GM19099 (cell line): ENCODE data around the gene SOX12.

Experiments
- POLR2A ChIP-seq: IDR thresholded peaks from 3 replicates; pipeline ENCODE4 v1.6.1; 2011; ENCODE audit warnings: low read depth; ENCODE audit not compliant: insufficient read length; ENCODE audit errors: extremely low read depth

The SOX12 gene

DNA sequence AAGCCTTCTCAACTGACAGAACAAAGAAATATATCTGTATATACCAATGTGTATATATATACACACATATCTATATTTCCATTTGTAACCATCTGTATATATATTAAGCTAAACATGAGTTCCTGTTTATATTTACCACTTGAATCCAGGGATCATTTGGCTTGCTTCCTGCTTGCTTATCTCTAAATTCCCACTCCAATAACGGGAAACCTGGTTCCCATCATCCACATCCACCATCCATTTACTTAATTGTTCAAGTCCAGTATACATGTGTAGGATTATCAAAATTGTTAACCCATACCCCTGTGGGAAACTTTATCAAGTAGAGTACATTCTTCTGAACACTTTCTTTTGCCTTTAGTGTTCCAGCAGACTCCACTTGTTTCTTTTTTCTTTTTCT, 12.5 kb upstream of the SOX12 start:
- TF ChIP-seq POLR2A = no peak

DNA sequence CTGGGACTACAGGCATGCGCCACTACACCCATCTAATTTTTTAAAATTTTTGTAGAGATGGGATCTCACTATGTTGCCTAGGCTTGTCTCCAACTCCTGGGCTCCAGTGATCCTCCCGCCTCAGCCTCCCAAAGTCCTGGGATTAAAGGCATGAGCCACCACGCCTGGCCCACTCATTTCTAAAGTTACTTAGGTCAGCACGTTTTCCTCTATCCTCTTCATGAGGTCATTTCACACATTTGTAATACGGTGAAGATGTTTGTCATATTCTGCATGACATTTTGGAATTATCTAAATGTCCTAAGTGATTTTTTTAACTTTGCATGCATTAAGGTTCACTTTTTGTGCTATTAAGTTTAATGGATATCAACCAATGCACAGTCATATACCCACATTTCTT, 11.9 kb upstream of the SOX12 start:
- no peak for TF ChIP-seq POLR2A

DNA sequence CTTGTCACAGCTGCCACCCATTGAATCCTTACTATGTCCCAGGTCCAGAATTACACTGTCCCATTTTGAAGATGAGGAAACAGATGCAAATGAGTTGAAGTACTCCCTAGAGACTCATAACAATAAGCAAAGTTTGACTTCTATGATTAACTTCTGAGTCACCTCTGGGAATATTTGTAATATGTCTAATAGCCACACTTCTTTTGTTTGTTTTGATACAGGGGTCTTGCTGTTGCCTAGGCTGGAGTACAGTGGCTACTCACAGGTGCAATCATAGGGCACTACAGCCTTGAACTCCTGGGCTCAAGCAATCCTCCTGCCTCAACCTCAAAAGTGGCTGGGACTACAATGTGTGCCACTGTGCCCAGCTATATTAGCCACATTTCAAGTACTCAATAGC, 11.4 kb upstream of the SOX12 start:
- no peak for TF ChIP-seq POLR2A

DNA sequence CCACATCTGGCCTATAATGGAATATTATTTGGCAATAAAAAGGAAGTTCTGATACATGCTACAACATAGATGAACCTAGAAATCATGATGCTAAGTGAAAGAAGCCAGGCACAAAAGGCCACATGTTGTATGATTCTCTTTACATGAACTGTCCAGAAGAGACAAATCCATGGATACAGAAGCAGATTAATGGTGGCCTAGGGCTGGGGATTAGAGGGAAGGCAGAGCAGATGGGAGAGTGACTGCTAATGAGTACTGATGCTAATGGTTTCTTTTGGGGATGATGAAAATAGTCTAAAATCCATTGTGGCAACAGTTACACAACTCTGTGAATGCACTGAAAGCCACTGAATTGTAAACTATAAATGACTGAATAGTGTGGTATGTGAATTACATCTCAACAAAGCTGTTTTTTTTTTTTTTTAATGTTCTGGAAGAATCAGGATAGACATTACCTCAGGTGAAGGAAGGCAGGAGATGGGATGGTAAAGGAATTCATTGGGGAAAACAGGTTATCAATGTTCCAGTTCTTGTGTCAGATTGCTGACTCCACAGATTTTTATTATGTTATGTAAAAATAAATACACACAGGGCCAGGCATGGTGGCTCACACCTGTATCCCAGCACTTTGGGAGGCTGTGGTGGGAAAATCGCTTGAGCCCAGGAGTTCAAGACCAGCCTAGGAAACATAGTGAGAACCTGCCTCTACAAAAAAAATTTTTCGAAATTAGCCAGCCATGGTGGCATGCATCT, 8.9 kb upstream of the SOX12 start:
- TF ChIP-seq POLR2A = no peak

DNA sequence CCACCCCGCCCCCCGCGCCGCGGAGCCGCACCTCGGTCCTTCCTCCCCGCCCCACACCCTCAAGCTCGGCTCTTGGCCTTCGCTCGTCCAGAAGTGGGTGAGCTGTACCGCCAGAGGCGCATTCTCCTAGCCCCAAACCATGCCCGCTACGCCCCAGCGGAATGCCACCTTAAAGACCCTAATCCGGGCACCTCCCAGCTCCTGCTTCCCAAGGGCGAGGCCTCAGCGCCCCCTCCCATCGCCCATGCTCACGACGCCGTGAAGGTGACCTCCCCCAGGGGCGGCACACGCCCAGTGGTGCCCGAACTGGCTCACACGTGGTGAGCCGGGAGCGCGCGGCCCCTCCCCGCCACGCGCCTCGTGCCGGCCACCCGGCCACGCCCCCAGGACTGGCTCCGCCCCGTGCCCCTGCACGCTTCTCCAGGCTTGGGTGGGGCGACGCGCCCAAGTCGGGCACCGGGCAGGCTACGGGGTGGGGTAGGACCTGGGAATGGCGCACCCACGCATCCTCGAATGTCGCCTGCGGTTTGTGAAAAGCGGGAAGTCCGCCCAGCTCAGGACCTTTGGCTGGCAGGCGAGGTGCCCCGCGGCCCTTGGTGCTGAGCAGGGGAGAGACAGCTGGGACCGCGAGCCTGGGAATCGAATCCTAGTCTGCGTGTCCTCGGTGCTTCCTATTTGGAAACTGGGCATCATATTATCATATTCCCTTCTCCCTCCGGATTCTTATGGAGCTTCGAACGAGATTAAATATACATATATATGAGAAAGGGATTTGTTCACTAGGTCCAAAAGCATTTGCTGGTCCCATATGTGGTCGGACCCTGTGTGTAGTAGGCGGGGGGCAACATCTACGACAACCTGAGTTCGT, 941 bp upstream of the SOX12 start:
- TF ChIP-seq POLR2A = peak; percentile 59

DNA sequence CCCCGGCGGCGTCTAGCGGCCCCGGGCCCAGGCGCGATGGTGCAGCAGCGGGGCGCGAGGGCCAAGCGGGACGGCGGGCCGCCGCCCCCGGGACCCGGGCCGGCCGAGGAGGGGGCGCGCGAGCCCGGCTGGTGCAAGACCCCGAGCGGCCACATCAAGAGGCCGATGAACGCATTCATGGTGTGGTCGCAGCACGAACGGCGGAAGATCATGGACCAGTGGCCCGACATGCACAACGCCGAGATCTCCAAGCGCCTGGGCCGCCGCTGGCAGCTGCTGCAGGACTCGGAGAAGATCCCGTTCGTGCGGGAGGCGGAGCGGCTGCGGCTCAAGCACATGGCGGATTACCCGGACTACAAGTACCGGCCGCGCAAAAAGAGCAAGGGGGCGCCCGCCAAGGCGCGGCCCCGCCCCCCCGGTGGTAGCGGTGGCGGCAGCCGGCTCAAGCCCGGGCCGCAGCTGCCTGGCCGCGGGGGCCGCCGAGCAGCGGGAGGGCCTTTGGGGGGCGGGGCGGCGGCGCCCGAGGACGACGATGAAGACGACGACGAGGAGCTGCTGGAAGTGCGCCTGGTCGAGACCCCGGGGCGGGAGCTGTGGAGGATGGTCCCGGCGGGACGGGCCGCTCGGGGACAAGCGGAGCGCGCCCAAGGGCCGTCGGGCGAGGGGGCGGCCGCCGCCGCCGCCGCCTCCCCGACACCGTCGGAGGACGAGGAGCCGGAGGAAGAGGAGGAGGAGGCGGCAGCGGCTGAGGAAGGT, 715 bp downstream of the SOX12 start:
- TF ChIP-seq POLR2A = no peak

DNA sequence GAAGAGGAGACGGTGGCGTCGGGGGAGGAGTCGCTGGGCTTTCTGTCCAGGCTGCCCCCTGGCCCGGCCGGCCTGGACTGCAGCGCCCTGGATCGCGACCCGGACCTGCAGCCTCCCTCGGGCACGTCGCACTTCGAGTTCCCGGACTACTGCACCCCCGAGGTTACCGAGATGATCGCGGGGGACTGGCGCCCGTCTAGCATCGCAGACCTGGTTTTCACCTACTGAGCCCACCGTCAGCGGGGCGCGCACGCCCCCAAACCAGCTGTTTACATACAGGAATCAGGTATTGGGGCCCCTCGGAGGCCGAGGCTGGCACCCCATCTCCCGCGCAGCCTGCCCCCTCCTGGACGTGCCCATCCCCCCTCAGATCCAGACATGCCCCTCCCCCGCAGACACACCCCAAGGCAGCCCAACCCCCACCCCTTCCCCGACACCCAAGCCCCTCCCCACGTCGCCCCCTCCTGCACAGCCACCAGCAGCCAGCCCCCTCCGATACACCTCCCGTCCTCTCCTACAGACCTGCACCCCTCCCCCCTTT, 1.4 kb downstream of the SOX12 start:
- TF ChIP-seq POLR2A = no peak

DNA sequence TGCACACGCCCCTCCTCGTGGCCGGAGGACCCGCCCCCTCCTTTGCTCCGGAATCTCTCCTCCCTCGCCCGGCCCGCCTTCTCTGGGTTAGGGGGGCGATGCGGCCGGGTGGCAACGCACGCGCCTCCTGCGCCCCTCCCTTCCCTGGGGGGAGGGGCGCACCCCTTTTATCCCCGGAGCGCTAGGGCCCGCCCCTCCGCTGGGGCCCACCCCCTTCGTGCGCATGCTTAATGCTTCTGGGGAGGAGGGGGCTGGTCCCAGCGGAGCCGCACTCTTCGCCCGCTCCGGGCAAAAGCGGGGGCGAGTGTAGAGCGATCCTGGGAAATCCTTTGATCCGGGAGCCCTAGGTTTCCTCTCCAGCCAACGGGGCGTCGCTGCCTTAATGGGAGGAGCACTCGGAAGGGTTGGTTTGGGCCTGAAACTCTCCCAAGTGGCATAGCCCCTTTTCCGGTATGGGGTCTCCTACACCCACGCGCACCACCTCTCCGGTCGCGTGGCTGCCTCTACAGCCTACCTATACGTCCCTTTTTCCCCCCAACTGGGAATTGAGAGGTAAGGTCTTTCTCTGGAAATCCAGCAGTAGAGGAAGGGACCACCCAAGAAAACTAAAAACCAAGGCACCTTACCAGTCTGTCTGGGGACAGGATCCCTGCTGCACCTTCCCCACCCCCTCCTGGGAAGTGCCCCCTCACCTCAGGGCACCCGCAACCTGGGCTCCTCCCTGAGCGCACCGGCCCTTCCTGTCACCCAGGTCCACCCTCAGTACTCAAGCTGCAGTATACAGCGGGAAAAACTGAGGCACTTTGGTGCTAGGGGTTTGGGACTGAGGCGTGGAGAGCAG, 2.1 kb downstream of the SOX12 start:
- peak; percentile 40 for TF ChIP-seq POLR2A

DNA sequence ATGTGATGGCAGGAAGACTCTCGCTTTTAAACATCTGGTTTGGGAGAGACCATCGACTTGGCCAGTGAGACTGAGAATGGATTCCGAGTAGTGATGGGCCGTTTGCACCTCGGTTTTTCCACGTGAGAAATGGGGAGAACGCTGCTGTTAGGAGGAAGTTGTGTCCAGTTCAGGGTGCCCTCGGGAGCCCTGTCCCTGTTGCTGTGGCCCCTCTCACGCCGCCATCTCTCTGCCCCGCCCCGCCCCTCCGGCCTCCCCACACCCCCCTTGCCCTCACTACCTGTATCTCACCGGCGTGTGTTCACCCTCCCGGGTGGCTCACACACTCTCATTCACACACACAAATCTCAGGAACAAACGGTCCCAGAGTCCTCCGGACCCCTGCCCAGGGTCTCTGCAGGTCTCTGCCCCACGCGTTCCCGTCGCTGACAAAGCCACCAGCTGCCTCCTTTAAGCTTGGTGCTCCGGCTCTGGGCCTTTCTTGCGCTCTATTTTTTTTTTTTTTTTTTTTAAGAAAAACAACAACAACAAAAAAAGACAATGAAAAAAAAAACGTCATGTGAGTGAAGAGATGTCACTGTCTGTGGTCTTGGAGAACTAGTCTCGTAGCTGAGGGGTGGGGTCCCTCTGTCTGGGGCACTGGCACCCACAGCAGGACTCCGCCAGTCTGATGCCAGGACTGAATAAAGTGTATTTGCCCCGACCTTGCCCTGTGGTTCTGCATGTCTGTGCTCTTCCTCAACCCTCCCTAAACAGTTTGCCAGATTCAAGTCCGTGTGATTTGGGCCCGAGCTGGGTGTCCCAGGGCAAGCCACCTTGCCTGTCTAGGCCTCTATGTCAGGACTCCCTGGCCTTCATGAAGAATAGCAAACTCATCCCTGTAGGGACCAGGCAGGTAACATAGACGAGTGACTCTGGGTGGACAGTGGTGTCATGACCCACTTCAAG, 2.9 kb downstream of the SOX12 start:
- TF ChIP-seq POLR2A = no peak

DNA sequence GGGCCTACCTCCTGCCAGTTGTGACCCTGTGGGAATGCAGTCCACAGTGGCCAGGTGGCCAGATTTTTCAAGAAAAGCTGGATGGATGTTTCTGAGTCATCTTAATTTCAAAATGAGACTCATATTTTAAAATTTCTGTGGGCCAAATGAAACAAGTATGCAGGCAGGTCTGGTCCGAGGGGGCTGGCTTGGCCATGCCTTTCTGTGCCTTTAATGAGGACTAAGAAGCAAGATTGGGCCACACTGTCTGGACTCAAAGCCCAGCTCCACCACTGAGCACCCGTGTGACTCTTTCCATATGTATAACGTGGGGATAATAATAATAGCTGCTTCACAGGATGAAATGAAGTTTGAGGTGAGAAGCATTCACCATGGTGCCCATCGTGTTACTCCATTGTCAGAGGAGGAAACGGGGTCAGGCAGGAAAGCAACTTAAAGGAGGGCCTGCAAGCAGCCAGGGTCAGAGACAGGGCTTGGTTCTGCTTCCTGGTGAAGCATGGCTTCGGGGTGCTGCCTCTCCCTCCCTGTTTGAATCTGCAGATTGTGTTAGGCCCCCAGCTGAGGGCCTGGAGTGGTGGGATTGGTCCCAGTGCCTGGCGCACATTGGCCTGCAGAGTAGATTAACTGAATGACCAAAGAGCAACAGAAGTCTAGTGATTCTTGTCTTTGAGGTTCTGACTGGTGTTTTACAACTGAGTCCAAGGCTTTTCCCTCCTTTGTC, 3.8 kb downstream of the SOX12 start:
- no peak for TF ChIP-seq POLR2A

DNA sequence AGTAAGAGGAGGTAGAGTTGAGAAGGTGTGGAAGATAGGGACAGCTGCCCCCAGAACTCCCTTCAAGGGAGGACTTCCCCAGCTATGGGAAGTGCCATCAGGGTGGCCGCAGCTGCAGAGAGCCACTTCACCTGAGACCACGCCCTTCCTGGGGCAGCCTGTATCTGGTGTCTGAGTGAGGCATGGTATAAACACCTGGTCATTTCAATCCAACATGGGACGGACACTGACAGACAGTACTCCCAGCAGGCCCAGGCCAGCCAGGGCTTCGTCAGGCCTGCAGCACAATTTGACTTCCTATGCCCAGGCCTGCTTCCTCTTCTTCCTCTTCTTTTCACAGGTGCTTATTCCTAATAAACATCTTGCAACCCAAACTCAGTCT, 4.5 kb downstream of the SOX12 start:
- TF ChIP-seq POLR2A = no peak

DNA sequence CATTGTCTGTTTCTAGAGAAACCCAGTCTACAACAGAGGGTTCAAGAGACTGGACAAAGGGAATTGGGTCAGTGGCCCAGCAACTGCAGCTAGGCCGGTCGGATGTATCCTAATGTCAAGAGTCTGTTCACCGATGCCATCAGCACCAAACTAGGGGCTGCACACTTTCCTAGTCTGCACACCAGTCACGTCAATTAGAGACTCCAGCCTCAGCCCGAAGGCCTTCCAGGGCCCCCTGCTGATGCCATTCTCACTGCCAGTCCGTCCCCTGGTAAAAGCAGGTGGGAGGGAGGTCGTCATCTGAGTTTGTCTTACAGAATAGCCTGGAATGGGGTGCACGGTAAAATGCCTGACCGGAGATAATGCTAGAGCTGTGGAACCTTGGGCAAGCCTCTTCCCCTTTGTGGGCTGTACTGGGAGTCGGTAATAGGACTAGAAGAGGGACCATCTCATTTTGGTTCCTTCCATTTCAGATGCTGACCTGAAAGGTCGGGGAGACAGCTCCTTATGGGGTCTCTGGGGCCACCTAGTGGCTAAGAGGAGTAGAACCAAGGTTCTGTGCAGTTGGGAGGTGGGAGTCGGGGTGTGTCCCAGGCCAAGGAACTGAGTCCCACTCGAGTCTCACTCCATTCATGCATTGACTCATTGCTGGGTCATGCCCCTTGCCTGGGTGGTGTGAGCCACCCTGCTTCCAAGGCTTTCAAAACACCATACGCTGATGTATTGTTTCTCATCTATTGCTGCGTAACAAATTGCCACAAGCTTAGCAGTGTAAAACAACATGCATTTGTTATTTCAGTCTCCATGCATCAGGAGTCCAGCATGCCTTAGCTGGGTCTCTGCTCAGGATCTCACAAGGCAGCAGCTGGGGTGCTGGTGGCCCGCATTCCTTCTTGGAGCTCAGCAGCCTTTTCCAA, 5.1 kb downstream of the SOX12 start:
- TF ChIP-seq POLR2A = no peak
